Calu3 (cell line): Measurements from ENCODE around the gene PSMB3. TPM values are rescaled to one million over a fixed set of nuclear protein-coding genes. Genes with fewer than 3 reads are reported as not detected.

Experiments used
- BruUV-seq: library from RNA; stranded (reverse); fragments of 400-500 nt; replicated peaks from 2 replicates; lab custom pipeline; 2021; lab: Mats Ljungman, UMichigan
- CTCF ChIA-PET: fragments of 300-600 bp; sonication (Branson Sonifier 250); formaldehyde crosslinking; loops from one replicate; lab custom pipeline; 2022; ENCODE audit warnings: antibody characterized with exemption; lab: Charles Lee
- DNase-seq: peaks from one replicate; pipeline ENCODE4 v3.0.0; 2022
- H3K27ac Mint-ChIP-seq: one replicate; pipeline ENCODE4 v1.8.0; 2022; ENCODE audit warnings: mixed read lengths; ENCODE audit not compliant: unreplicated experiment
- H3K27me3 Mint-ChIP-seq: one replicate; pipeline ENCODE4 v1.8.0; 2022; ENCODE audit warnings: mixed read lengths; ENCODE audit not compliant: unreplicated experiment
- H3K36me3 Mint-ChIP-seq: one replicate; pipeline ENCODE4 v1.8.0; 2022; ENCODE audit warnings: mild to moderate bottlenecking, moderate library complexity, mixed read lengths; ENCODE audit not compliant: insufficient read depth, unreplicated experiment
- H3K4me1 Mint-ChIP-seq: one replicate; pipeline ENCODE4 v1.8.0; 2022; ENCODE audit warnings: mild to moderate bottlenecking, low read depth, mixed read lengths; ENCODE audit not compliant: unreplicated experiment
- H3K4me3 Mint-ChIP-seq: one replicate; pipeline ENCODE4 v1.8.0; 2022; ENCODE audit warnings: mild to moderate bottlenecking, low read depth, moderate library complexity, mixed read lengths; ENCODE audit not compliant: unreplicated experiment
- H3K9me3 Mint-ChIP-seq: one replicate; pipeline ENCODE4 v1.8.0; 2022; ENCODE audit warnings: low read depth, mixed read lengths; ENCODE audit not compliant: unreplicated experiment
- intact Hi-C: fragments of 100-400 bp; cut with micrococcal nuclease; formaldehyde crosslinking; loops from one replicate; pipeline ENCODE4 v1.10.0; 2022; ENCODE audit not compliant: unreplicated experiment
- total RNA-seq: library from RNA; stranded (reverse); gene quantifications from 2 replicates; pipeline ENCODE4 v1.2.3, GENCODE V29; 2022
- TF ChIP-seq, protein P1 (sequence below): fragments of 200-600 bp; IDR thresholded peaks from one replicate; pipeline ENCODE4 v1.8.0; 2022; ENCODE audit warnings: antibody characterized with exemption; ENCODE audit not compliant: unreplicated experiment

PSMB3 gene
- total RNA-seq, 1 experiment from 2014 or later, result 935 TPM

DNA sequence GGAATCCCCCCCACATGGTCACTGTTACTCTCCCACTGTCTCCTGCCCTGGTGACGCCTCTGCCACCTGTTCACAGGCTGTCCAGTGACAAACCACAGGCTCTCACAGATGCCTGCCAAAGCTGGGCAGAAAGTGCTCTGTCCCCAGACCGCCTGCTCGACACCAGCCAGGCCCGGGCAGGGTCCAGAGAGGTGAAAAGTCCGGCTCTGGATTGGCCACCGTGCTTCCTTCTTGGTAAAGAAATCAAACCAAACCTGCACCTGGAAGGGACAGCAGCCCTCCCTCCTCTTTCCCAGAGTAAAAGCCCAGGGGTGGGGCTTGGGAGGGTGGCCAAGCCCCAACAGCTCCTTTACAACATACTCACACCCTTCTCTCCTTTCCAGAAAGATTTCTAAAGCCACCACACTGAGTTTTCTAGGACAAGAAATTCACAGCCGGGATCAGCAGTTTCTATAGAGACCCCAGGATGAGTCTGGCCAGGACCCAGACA is 10.6 kb upstream of the PSMB3 start:
- H3K27ac Mint-ChIP-seq, result no peak overlapping the region
- H3K36me3 Mint-ChIP-seq, result peaks cover 99% of the 10 kb centered on the region
- peaks cover 52% of the 10 kb centered on the region for H3K4me1 Mint-ChIP-seq
- H3K9me3 Mint-ChIP-seq, result no peaks in the 10 kb centered on the region
- intact Hi-C loops, result no loop called here
- no peak overlapping the region for H3K4me3 Mint-ChIP-seq
- H3K27me3 Mint-ChIP-seq, result no peaks in the 10 kb centered on the region
- DNase-seq, result no peak
- TF ChIP-seq, protein P1, sequence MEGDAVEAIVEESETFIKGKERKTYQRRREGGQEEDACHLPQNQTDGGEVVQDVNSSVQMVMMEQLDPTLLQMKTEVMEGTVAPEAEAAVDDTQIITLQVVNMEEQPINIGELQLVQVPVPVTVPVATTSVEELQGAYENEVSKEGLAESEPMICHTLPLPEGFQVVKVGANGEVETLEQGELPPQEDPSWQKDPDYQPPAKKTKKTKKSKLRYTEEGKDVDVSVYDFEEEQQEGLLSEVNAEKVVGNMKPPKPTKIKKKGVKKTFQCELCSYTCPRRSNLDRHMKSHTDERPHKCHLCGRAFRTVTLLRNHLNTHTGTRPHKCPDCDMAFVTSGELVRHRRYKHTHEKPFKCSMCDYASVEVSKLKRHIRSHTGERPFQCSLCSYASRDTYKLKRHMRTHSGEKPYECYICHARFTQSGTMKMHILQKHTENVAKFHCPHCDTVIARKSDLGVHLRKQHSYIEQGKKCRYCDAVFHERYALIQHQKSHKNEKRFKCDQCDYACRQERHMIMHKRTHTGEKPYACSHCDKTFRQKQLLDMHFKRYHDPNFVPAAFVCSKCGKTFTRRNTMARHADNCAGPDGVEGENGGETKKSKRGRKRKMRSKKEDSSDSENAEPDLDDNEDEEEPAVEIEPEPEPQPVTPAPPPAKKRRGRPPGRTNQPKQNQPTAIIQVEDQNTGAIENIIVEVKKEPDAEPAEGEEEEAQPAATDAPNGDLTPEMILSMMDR, result no peak
- CTCF ChIA-PET, result no interaction called here
- no TSS peak for BruUV-seq

DNA sequence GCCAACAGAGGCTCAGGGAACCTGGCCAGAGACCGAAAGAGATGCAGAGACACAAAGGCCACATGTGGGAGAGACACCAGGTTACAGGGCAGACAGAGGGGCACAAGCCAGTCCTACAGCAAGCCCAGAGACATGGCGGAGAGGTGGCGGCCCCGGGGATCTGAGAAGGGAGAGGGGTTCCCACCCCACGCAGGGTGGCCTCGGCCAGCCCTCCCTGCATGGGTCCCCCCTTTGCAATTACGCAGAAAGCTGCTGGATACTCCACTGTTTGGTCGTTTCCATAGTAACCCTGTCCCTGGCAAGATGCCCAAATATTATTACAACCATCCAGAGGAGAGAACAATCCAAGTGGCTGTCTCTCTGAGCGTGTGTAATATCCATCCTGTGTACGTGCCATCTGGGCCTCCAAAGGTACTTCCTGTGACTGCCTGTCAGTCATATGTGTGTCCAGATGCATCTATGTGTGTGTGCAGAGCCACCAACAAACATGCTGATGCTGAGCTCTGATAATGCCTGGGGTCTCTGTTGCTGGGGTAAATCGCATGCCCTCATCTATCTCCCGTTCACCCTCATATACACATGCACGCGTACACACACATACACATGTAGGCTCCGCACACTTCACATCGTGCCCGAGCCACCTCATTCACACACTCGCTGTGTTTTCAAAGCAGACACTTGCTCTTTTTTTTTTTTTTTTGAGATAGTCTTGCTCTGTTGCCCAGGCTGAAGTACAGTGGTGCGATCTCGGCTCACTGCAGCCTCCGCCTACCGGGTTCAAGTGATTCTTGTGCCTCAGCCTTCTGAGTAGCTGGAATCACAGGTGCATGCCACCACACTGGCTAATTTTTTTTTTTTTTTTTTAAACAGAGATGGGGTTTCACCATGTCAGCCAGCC is 9.9 kb upstream of the PSMB3 start:
- CTCF ChIA-PET, result interaction anchor here (0.6 kb wide), 1 partner anchor 624 kb away, joined by 3 read pairs; no protein-coding TSS in a partner anchor
- Mint-ChIP-seq H3K4me1 (peaks cover 53% of the 10 kb centered on the region), H3K36me3 (peaks cover 99% of the 10 kb centered on the region), H3K27me3 (no peaks in the 10 kb centered on the region), H3K27ac (no peak overlapping the region), H3K4me3 (no peak overlapping the region), H3K9me3 (no peaks in the 10 kb centered on the region)
- BruUV-seq, result no TSS peak
- intact Hi-C loops, result no loop called here
- peak; percentile 63 for DNase-seq
- TF ChIP-seq, protein P1, result no peak

DNA sequence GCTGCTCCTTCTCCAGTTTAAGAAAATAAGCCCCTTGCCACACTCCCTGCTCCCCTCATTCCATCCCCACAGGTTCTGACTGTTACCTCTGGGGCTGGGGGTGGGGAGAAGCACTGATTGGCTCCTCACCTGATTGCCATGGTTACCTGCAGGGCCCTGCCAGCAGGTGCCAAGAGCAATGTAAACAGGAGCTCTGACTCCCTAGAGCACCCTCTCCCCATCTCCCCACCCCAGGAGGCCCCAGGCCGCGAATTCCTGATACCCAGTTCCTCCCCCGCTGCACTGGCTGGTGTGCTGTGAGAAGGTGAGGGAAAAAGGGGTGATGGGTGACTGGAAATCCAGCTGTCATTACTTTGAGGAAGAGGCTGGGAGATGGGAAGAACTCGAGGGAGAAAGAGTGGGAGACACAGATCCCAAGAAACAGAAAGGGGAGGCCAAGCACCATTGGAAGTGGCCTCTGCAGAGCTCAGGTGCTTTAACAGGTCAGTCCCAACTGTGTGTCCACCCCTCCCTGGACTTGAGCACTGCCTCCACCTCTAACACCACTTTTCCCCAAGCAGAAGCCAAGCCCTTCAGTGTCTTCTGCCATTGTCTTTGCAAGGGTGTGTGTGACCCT is 8.9 kb upstream of the PSMB3 start:
- Mint-ChIP-seq H3K9me3 (no peaks in the 10 kb centered on the region), H3K4me3 (no peak overlapping the region), H3K4me1 (peaks cover 53% of the 10 kb centered on the region), H3K27ac (peak overlapping the region; percentile 41), H3K27me3 (no peaks in the 10 kb centered on the region), H3K36me3 (peaks cover 99% of the 10 kb centered on the region)
- CTCF ChIA-PET, result interaction anchor here (1.1 to 3.3 kb wide), 2 partner anchors 9 to 66 kb away, joined by 4 to 17 read pairs; no protein-coding TSS in a partner anchor
- BruUV-seq, result no TSS peak
- TF ChIP-seq, protein P1, result no peak
- intact Hi-C loops, result no loop called here
- DNase-seq, result no peak

DNA sequence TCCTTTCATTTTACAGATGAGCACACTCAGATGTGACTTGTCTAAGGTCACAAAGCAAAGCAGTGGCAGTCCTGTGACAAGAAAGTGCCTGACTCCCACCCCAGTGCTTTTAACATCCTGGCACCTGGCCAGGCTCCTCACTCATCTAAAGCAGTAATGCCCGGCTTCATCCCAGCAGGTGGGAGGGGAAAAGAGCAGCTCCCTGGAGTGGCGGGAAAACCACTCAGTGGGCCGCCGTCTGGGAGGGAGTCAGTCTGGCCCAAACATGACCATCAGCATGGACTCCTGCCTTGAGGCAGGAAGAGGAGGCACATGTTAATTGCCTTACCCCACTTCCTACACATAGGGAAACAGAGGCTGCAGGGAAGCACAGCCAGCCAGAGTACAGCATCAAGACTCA is 7.0 kb upstream of the PSMB3 start:
- intact Hi-C loops, result no loop called here
- no peaks in the 10 kb centered on the region for H3K27me3 Mint-ChIP-seq
- no TSS peak for BruUV-seq
- TF ChIP-seq, protein P1, result no peak
- H3K9me3 Mint-ChIP-seq, result no peaks in the 10 kb centered on the region
- peak overlapping the region; percentile 78 for H3K4me3 Mint-ChIP-seq
- peak overlapping the region; percentile 76 for H3K27ac Mint-ChIP-seq
- peaks cover 99% of the 10 kb centered on the region for H3K36me3 Mint-ChIP-seq
- CTCF ChIA-PET, result interaction anchor here (0.9 to 3.3 kb wide), 3 partner anchors 11 to 26 kb away, joined by 3 to 17 read pairs (median 3); no protein-coding TSS in a partner anchor
- no peak for DNase-seq
- H3K4me1 Mint-ChIP-seq, result peaks cover 56% of the 10 kb centered on the region
